GM21723 (cell line): Measurements from ENCODE around the gene ARNT2.

Experiments used
- ATAC-seq: cut with Tn5 transposase; IDR thresholded peaks from one replicate; pipeline ENCODE4 v1.9.1; 2021; ENCODE audit warnings: mild to moderate bottlenecking, moderate library complexity; ENCODE audit not compliant: unreplicated experiment

The ARNT2 gene

DNA sequence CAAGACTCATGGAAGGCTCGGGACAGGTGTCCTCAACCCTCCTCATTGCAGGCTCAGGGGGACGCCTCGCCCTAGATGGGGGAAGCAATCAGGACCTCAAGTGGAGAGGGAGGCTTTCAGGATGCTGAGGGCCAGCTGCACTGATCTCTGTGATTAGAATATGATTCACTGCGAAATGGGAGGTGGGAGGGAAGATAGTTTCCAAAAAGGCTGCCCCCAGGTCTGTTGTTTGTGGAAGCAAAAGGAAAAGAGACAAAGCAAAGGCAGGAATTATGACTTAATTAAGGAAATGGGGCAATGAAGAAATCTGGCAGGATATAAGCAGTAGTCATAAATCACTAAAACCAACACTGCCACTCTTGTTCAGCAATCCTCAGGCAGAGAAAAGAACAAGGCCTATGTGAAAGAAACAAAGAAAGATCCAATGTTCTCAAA lies 205.3 kb downstream of the ARNT2 start:
- ATAC-seq: no peak

DNA sequence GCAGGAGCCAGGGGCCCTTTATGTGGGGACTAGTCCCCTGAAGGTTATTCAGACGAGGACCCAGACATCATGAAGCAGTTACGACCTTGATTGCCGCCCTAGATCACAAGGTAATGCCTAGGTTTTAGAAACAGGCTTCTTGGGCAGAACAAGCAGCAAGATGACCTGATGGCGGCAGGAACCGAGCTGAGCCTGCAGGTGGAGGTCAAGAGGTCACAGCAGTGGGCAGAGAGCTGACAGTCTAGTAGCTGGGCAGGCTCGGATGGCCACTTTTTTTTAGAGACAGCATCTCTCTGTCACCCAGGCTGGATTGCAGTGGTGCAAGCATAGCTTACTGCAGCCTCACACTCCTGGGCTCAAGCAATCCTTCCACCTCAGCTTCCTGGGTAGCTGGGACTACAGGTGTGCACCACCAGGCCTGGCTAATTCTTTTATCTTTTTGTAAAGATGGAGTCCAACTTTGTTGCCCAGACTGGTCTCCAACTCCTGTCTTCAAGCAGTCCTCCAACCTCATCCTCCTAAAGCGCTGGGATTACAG lies 207.4 kb downstream of the ARNT2 start:
- no peak for ATAC-seq

- no peak for ATAC-seq
Observed at GRCh38 chr15:80612118-80612823, 208.1 kb downstream of the ARNT2 start.

- ATAC-seq: no peak
Observed at GRCh38 chr15:80613762-80614365, 209.7 kb downstream of the ARNT2 start.

- ATAC-seq: no peak
Observed at GRCh38 chr15:80614711-80615360, 210.7 kb downstream of the ARNT2 start.

DNA sequence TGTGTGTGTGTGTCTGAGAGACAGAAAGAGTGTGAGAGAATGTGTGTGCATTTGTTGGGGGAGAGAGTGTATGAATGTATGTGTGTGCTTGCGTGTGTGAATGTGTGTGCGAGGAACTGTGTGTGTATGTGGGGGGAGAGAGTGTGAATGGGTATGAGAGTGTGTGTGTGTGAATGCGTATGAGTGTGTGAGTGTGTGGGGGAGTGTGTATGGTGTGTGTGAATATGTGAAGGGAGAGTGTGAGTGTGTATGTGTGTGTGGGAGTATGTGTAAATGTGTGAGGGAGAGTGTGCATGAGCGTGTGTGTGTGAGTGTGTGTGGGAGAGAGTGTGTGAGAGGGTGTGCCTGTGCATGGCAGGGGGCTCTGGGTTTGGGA lies 211.2 kb downstream of the ARNT2 start:
- no peak for ATAC-seq

GRCh38 chr15:80615783-80616391 lies 211.7 kb downstream of the ARNT2 start:
- no peak for ATAC-seq

GRCh38 chr15:80618685-80619400 lies 214.7 kb downstream of the ARNT2 start:
- no peak for ATAC-seq

DNA sequence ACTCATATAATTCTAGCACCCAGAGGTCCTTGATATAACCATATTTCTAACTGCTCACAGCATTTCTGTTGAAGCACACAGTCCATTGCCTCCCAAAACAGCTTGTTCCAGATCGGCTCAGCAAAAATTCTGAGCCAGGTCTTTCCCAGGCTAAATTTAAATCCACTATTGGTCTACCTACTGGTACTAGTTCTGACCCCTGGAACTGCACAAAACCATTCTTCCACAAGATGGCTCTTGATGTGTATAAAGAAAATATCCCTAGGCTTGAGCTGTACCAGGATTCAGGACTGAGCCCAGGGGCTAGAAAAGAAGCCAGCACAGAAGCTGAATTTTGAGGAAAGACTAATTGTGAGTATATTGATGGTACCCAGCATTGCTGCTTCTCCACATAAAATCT lies 215.5 kb downstream of the ARNT2 start:
- no peak for ATAC-seq

DNA sequence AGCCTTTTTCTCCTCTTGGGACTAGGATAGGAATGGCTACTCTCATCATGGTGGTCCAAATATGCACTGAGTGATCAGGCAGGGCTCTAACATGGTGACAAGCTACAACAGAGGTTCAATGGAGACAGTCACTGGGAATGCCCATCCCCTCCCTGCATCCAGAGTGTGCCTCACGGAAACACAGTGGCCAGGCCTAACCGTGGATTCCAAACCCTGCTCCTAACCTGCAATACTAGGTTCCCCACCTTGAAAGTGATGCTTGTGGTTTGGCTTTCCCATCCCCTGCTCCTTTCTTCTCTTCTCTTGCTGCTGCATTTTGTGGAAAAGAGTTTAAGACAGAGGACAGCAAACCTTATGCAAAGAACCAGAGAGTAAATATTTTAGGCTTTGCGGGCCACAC lies 216.0 kb downstream of the ARNT2 start:
- ATAC-seq: no peak

- no peak for ATAC-seq
Observed at GRCh38 chr15:80620931-80621330, 216.7 kb downstream of the ARNT2 start.

GRCh38 chr15:80626643-80627120 lies 222.5 kb downstream of the ARNT2 start:
- ATAC-seq: no peak

DNA sequence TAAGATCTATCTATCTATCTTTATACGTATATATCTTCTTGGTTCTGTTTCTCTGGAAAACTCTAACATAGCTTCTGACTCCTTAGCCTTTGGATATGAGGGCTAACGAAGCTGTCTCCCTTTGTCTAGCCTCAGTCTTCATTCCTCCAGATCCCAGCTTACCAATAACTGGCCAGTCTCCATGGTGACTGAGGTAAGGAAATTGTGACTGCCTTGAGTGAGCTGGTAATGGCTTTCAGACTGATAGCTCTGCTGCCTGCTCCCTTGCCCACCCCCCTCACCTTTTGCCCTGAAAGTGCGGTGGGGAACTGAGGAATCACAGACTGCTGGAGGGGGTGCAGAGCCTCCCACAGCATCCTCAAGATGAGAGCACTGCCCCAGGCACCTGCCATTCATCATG lies 225.2 kb downstream of the ARNT2 start:
- no peak for ATAC-seq

DNA sequence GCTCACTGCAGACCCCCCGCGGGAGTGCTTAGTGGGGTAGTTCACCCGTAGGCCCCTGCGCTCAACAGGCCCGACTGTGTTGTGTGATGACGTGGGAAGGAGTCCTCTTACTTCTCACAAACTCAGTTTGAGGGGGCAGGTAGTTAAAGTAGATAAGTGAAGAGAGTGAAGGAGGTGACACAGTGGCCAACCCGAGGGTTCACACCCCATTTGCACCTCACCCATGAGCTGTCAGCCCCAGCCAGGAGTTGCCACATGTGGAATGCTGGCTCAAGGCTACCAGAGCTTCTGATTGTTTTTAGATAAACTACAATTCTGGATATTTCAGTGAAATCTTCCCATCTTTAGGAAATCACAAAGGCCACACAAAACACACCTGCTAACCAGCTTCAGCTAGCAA lies 226.8 kb downstream of the ARNT2 start:
- no peak for ATAC-seq

GRCh38 chr15:80633221-80633620 lies 229.0 kb downstream of the ARNT2 start:
- no peak for ATAC-seq

DNA sequence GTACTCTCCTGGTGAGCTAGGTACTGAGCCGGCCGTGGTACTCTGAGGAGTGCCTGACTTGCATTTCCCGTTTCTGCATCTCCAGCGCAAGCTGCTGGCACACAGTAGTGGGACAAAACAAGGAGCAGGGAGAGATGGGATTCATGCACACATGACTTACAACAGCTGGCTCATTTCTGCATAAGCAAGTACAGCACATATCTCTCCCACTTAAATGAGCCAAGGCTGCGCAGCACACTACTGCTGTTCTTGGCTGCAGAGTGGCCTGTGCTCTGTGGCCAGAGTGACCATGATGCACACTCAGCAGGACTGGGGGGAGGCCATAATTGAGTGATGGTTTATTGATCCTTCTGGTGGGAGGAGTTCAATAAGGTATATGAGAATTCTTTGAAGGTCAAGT lies 231.8 kb downstream of the ARNT2 start:
- no peak for ATAC-seq

GRCh38 chr15:80636675-80637074 lies 232.5 kb downstream of the ARNT2 start:
- no peak for ATAC-seq

DNA sequence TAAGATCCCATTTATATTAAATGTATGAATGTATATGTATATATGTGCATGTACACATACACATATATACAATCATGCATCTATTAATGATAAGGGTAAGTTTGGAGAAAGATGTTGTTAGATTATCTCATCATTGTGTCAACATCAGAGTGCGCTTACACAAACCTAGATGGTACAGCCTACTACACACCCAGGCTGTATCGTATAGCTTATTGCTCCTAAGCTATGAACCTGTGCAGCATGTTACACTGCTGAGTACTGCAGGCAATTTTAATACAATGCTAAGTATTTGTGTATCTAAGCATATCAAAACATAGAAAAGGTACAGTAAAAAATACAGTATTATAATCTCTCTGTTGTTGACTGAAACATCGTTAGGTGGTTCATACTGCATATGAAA lies 233.6 kb downstream of the ARNT2 start:
- no peak for ATAC-seq

GRCh38 chr15:80638553-80639167 lies 234.5 kb downstream of the ARNT2 start:
- no peak for ATAC-seq

DNA sequence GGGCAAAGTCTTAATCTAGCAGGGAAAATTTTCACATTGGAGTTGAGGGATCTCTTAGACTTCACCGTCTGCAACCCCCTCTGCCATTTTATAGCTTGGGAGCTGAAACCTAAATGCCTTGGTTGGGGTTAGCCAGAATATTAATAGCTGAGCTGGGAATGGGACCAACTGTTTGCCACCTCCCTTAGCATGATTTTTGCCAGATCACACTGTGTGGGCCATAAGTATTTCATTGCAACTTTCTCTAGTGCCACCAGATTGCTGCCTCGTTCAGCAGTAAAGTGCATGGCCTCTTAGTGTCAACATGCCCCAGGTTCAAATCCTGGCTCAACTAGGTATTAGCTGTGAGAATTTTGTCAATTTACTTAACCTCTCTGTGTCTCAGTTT lies 235.0 kb downstream of the ARNT2 start:
- ATAC-seq: no peak
